ENCODE results near the gene ADAT1. TPM values are rescaled to one million over a fixed set of nuclear protein-coding genes. Genes with fewer than 3 reads are reported as not detected.

ADAT1 gene
- total and polyA plus RNA-seq, 2 of the 8 experiments (the other 6 are each of a cell fraction or from before 2014, with no cell fraction given) = 30.7 to 44.7 TPM

DNA sequence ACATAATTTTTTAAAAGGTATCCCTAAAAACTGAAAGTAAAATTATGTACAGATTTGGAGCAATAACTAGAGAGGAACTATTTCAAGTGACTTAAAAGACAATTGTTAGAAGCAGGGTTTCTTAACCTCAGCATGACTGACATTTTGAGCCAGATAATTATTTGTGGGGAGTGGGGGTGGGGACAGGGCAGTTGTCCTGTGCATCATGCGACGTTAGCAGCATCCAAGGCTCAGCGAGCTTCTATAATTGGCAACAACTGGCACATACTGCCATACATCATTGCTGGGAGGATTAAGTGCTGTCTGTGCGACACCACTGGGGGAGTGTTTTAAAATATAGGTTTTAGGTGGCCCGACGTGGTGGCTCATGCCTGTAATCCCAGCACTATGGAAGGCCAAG is 29.8 kb downstream of the ADAT1 start:
- no peaks in the 10 kb centered on the region for H3K79me1 ChIP-seq (ENCODE audit: low read depth, low read length)
- H2BK20ac ChIP-seq (ENCODE audit: low read length) = 0 out of 2 replicates have a peak overlapping the region, but pooled peaks have one; percentile 84
- H4K5ac ChIP-seq (ENCODE audit: insufficient read length, low read depth, low read length) = no peak overlapping the region
- H3K4me2 ChIP-seq (ENCODE audit: insufficient read depth in 1 of 2, low read depth in 2 of 2, low read length in 2 of 2) = peak overlapping the region in 1 of 2 experiments; percentile 59; a peak in 1 of 4 replicates
- no peak overlapping the region for H4K8ac ChIP-seq (ENCODE audit: extremely low read depth, insufficient read depth, low read length)
- H3K4me3 ChIP-seq (ENCODE audit: extremely low read depth in 1 of 4, insufficient read depth in 2 of 4, low read depth in 3 of 4, low read length in 4 of 4) = no peak overlapping the region
- FAIRE-seq = no peak
- peak overlapping the region; percentile 95 for H2BK12ac ChIP-seq (ENCODE audit: low read depth, low read length)
- no peak overlapping the region for H3K14ac ChIP-seq (ENCODE audit: insufficient read length)
- H3K9ac ChIP-seq (replicated peaks in 1 of 4; ENCODE audit: extremely low read depth in 1 of 4, low read depth in 3 of 4, low read length in 3 of 4) = no peak overlapping the region
- H4K20me1 ChIP-seq (replicated peaks in 1 of 2; ENCODE audit: control insufficient read depth in 1 of 2, insufficient read depth in 2 of 2, low read length in 2 of 2) = no peaks in the 10 kb centered on the region
- ChIA-PET CTCF (ENCODE audit: partially characterized antibody) (interaction anchor here (0.7 to 1.4 kb wide), 4 partner anchors 37 to 123 kb away, joined by 3 to 5 read pairs (median 4); partner anchors contain the start of gene TMEM231), POLR2A (ENCODE audit: partially characterized antibody) (interaction anchor here (0.9 to 1.6 kb wide), 8 partner anchors 12 to 98 kb away, joined by 3 to 6 read pairs (median 4); partner anchors contain the start of genes ADAT1, CHST6, KARS1 and TERF2IP)
- peak overlapping the region; percentile 20 for H4K91ac ChIP-seq (replicated peaks; ENCODE audit: insufficient read length, low read length)
- H3K27ac ChIP-seq (ENCODE audit: low read depth, low read length) = no peak overlapping the region
- no peak overlapping the region for H3K56ac ChIP-seq (replicated peaks; ENCODE audit: insufficient read length, low read depth, low read length)
- H3K23me2 ChIP-seq (ENCODE audit: low read depth, low read length) = no peaks in the 10 kb centered on the region
- H3K79me2 ChIP-seq (ENCODE audit: control insufficient read depth in 1 of 2, insufficient read depth in 2 of 2, low read length in 2 of 2) = no peaks in the 10 kb centered on the region
- H2BK15ac ChIP-seq (ENCODE audit: low read length) = no peak overlapping the region
- H2BK5ac ChIP-seq (ENCODE audit: low read depth, low read length) = peak overlapping the region; percentile 89; the same call in 1 of the 2 replicates
- no peak overlapping the region for H3K18ac ChIP-seq (ENCODE audit: extremely low read depth, low read length)
- DNase-seq (ENCODE audit: low read depth in 1 of 2, low spot score in 2 of 2) = no peak
- peak overlapping the region; percentile 75 for H2BK120ac ChIP-seq (replicated peaks; ENCODE audit: low read depth, low read length)
- no peak overlapping the region for H3K23ac ChIP-seq (ENCODE audit: insufficient read length)
- H2AK5ac ChIP-seq (ENCODE audit: low read depth, low read length) = no peak overlapping the region; the same call in 1 of the 2 replicates
- peaks cover 0 to 2% of the 10 kb centered on the region in 2 experiments; a peak in 1 of 4 replicates for H3K9me3 ChIP-seq (ENCODE audit: insufficient read depth in 2 of 2, low read depth in 1 of 2, low read length in 1 of 2)
- TF ChIP-seq TAF7 (optimal IDR thresholded peaks at IDR 0.05; ENCODE audit: borderline replicate concordance, low read depth, low read length) (no peak), TAF1 (IDR thresholded peaks at IDR 0.05; ENCODE audit: low read depth, low read length) (no peak), EZH2 (IDR thresholded peaks at IDR 0.05; ENCODE audit: low read depth, low read length, severe bottlenecking) (no peak), EP300 (IDR thresholded peaks at IDR 0.05; ENCODE audit: borderline replicate concordance in 1 of 2, low read depth in 2 of 2, low read length in 2 of 2) (no peak)
- no peaks in the 10 kb centered on the region for H3K27me3 ChIP-seq (replicated peaks in 1 of 4; ENCODE audit: control insufficient read depth in 3 of 4, extremely low read depth in 1 of 4, insufficient read depth in 3 of 4, low read length in 3 of 4)
- H3K4me1 ChIP-seq (replicated peaks in 1 of 4; ENCODE audit: control insufficient read depth in 3 of 4, insufficient read depth in 4 of 4, low read length in 3 of 4) = peaks cover 5 to 18% (median 16%) of the 10 kb centered on the region in 4 experiments; a peak in 6 of 7 replicates
- H2AFZ ChIP-seq (ENCODE audit: low read length) = no peak overlapping the region
- H3K4ac ChIP-seq (replicated peaks; ENCODE audit: insufficient read length, low read depth, low read length) = no peak overlapping the region
- WGBS, 2 experiments (ENCODE audit: extremely low coverage in 1 of 2, insufficient coverage in 1 of 2, insufficient read length in 1 of 2, insufficient replicate concordance in 2 of 2, low coverage in 1 of 2, low lambda C conversion rate in 2 of 2, missing lambda C conversion rate in 1 of 2) = 95% methylated on average over 6 of the region's 6 CpGs; no CpG with 5 or more reads in 1 of the 2 experiments
- peaks cover 0 to 10% (median 5%) of the 10 kb centered on the region in 4 experiments; a peak in 2 of 8 replicates for H3K36me3 ChIP-seq (ENCODE audit: control insufficient read depth in 2 of 4, insufficient read depth in 4 of 4, low read length in 3 of 4)

Data from H1 (cell line).